ENCODE measurements around the gene SGMS2.

Gene SGMS2

GRCh38 chr4:107824350-107825071 lies at the start of gene SGMS2:
Gene SGMS2, plus strand, starts transcription at chr4:107824932. Its CDS starts 70,622 bp downstream, at chr4:107895554.
- peak; percentile 44 for DNase-seq

GRCh38 chr4:107777890-107778289 lies 46.8 kb upstream of the SGMS2 start:
- DNase-seq: no peak

DNA sequence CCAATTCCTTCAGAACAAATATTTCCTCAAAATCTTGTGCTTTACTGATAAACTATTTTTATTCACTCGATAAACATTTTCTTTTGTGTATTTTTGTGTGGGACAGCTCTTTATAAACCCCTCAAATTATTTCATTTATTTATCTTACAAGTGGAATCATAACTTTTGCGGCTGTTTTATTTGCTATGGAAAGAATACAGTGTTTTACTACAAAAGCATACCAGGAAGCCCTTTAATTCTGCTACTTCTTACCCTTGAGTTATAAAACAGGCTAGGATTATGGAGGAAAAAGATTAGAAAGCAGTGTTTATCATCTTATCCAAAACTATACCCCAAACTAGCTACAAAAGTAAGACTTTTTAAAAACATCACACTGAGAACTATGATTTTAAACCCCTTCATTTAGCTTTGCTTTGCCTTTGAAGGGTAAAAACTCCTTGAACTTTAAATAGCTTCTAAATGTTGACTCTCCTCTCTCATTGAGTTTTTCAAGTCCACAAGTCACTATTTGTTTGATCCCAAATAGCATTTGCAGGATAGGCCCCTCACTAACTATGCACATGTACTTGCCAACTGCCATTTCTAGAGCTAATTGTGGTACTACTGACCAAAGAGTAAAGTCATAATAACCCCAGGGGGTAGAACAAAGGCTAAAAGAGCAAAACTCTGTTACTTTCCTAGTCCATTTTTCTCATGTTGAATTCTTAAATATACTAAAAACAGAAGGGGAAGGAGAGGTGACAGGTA lies 45.8 kb upstream of the SGMS2 start:
- no peak for DNase-seq

DNA sequence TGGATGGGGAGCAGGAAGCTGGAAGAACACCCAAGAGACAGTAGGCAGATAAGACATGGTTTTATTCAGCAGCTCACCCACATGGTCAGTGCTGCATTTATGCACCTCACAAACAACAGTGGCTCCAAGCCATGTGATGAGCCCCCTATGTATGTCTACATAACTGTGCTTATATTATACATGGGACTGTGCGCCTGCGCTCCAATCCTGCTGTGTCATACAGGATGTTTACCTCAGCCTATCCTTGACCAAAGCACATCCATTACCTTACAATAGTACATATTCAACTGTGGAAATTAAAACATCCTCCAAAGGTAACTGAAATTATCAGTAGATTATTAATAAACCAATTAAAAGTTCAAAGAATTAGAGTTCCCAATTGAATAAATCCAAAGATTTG lies 44.1 kb upstream of the SGMS2 start:
- no peak for DNase-seq

- DNase-seq: no peak
These were observed 32.8 kb upstream of the SGMS2 start for GRCh38 chr4:107791902-107792301.

DNA sequence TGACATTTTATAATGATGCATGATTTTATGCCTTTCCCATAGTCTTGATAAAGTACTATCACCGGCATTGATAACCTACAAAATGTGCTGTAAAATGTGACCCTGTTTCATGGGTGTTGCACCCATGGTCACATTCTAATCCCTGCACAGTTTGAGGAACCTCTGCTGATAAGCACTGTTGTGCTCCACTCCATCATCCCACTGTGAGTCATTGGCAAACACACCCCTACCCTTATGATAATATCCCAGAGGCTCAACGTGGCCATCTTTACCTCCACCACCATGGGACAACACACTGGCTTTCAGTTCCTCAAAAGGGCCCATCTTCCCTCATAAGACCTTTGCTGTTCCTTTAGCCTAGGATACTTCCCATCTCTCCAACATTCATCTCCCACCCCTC lies 32.0 kb upstream of the SGMS2 start:
- DNase-seq: no peak

GRCh38 chr4:107793996-107794395 lies 30.7 kb upstream of the SGMS2 start:
- no peak for DNase-seq

DNA sequence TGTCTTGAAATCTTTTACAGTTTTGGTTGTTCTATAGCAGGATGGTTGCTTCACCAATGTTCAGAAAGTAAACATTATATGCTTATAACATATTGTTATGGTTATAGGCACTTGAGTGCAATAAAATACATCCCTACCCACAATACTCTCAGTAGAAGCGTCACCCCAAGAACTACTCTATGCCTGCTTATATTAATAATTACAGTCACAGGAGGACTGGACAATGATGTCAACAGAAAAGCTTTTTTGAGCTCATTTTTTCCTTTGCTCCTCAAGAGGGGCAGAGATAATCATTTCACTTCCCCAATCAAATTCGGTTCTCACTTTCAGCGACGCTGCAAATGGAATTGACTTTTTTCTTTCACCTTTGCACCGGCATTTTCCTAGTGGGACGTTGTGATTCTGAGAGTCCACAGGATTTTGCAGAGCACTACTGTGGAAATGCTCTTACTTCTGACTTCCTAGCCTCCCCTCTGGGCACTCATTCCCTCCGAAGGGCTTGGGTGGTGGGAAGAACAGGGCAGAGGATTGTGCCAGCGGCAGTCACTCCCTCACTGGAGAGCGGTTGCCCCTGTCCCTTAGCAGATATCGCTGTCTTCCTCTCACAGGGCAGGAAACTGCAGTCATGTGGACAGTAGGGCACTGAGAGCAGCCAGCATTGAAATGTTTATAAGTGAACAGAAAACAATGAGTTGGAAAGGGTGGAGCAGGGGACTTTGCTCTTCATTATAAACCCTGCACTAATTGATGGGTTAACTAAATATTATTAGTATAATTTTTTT lies 24.9 kb upstream of the SGMS2 start:
- no peak for DNase-seq

DNA sequence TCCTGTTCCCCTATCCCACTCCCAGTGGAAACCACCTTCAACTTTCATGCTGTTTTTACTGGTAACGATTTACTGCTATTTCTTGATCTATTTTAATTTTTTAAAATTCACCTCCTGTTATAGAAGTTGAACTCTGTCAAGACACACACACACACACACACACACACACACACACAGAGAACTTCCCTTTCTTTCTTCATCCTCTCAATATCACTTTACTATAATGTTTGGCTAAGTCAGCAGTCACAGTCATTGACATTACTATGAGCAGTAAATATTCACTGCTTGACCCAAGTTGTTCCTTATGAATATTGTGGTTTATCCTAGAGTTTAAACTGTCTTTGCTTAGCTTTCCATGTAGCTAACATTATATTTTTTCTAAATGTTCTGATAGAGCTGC lies 24.0 kb upstream of the SGMS2 start:
- no peak for DNase-seq

DNA sequence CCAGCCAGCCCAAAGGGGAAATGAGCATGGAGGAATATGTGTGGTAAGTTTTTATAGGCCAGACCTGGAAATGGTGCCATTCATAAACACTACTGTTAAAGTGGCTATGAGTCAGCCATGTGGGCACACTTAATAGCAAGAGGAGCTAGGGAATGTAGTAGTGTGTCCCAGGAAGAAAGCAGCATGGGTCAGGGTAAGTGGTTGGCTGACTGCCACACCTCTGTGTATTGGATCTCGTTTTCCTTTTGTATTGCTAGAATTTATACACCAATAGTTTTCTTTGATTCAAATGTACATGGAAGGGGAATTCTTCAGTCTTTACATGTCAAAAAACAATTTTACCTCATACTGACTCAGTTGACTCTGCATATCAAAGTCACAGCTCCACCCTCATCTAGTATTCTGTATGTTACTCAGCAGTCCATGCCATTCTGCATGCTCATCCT lies 22.9 kb upstream of the SGMS2 start:
- no peak for DNase-seq

GRCh38 chr4:107804956-107805355 lies 19.8 kb upstream of the SGMS2 start:
- DNase-seq: no peak

GRCh38 chr4:107806196-107806595 lies 18.5 kb upstream of the SGMS2 start:
- DNase-seq: no peak

DNA sequence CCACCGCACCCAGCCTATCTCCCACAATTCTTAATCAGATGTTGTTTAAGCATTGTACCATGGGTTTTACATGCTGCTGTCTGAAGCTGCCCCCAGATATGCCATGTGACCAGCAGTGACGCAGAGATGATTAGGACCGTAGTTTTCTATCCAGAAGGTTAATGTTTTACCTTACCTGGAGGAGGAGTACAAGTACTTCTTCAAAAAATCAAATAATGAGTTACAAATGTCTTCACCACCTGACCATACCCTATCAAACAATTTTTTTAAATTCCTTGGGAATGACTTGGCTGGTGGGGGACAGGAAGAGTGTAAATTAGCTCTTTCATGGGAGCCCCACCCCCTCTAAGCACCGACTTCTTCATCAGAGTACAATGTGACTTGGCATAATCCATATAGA lies 16.2 kb upstream of the SGMS2 start:
- no peak for DNase-seq

GRCh38 chr4:107809210-107809609 lies 15.5 kb upstream of the SGMS2 start:
- no peak for DNase-seq

DNA sequence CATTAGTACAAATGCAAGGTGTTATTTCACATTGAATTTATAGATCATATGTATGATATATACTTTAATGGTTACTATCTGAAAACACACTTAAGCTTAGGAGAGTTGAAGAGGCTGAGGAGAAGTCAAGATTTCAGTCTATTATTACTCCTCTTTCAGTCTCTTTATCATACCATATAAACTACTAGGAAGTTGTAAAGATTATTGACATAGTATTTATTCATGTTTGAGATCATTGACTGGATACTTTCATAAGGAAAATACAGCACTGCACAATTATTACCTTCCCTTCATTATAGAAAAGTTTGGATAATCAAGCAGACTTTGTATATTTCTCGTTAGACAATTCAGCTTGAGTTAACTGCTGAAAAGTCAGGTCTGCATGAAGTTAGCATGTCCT lies 10.0 kb upstream of the SGMS2 start:
- no peak for DNase-seq

- DNase-seq: no peak
These were observed 9.6 kb upstream of the SGMS2 start for GRCh38 chr4:107815158-107815557.

- DNase-seq: no peak
These were observed 6.3 kb upstream of the SGMS2 start for GRCh38 chr4:107818301-107818910.

GRCh38 chr4:107823870-107824349 lies 822 bp upstream of the SGMS2 start:
- no peak for DNase-seq

DNA sequence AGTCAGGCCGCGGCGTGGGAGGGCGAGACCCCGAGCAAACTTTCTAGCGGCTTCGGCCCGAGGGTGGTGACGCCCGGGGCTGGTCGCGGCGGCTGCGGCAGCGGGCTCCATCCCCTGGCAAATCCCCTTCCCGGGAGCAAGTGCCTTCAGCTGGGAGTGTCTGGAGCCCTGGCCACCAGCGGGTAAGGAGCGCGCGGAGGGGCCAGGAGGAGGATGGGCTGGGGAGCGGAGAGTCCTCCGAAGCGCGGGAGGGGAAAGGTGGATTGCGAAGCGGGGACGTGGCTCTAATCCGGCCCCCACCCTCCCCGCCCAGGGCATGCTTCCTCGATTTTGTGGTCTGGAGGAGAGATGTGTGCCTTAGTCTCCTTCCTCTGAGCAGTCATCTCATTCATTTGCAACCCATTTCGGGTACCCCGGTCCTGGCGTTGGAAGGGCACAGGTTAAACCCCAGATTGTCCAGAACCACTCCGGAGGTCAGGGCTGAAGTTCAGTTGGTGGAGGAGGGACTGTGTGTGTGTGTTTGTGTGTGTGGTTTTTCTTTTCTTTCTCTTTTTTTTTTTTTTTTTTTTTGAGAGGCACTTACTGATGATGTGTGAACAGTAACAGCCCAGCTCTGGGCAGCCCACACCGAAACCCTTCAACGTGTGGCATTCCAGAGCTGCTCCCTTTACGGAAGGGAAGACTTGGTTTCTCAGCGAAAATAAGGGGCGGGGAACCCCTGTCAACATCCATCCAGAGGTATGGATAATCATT lies 516 bp downstream of the SGMS2 start:
- peak; percentile 44 for DNase-seq

DNA sequence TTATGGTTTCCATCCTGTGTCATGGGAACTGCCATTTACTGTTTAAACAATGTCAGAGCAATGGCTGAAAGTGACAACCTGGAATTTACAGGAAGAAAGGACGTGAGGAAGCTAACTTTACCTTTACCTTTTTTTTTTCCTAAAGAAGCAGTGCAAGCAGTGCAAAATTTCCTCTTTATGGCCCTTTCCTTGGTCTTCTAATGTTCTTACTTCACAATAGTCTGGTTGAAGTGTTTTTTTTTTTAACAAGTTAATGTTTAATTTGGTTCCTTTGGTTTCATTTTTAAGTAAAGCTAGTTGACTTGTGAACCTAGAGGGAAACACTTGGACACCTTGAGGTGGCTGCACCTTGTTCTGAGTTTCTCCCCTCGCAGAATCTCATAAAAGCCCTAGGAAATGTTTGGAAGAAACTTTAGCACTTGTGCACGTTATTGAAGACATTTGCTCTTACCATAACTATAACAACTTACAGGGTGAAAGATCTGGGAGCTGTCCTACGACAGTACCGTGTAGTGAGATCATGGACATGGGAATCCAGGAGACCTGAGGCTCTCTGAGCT lies 1.8 kb downstream of the SGMS2 start:
- DNase-seq: no peak

DNA sequence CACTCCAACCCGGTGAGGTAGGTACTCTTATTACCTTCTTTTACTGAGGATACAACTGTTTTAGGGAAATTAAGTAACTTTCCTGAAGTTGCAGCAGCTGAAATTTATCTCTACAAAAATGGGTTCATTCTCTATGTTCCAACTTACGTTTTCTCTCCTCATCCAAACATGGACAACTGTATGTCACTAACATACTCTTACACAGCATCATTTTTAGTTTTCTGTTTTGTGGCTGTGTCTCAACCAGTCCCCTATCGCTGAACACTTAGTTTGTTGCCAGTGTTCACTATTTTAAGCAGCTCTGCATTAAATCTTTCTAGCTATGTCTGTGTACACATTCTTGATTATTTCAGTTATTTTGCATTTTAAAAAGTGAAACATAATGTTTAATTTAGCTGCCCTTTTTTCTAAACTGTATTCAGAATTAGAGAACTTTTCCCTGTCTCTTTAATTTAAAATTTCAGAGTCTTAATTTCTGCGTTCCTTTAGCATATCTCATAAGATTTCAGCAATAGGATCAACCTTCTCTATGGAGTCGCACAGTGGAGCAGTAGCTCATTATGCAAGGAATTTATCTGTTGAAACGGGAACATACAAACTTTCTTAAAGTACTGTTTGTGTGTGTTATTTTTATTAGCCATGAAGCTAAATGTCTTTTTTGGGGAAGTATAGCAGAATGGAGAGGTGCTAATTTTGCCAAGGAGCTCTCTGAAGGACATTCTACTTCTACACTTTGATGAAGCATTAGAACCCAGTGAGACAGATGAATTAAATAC lies 3.8 kb downstream of the SGMS2 start:
- no peak for DNase-seq

Measured in NCI-H1092 treated with DMSO at 0.1 percent for 48 hours (cell line).